HEK293 (cell line): Measurements from ENCODE around the gene ACTR6.

Experiments
- GLIS2 ChIP-seq: fragments of 450-650 bp; formaldehyde crosslinking; IDR thresholded peaks from 2 replicates; pipeline ENCODE4 v1.5.1; 2016; ENCODE audit warnings: missing biosample characterization, missing genetic modification characterization
- HOXD13 ChIP-seq: sonication (generic); formaldehyde crosslinking; IDR thresholded peaks from 2 replicates; pipeline ENCODE4 v1.8.0; 2022; ENCODE audit warnings: missing genetic modification reagents, borderline replicate concordance
- MYNN ChIP-seq: fragments of 450-650 bp; formaldehyde crosslinking; IDR thresholded peaks from 2 replicates; pipeline ENCODE4 v1.5.1; 2016; ENCODE audit warnings: missing biosample characterization, missing genetic modification characterization, borderline replicate concordance
- OSR2 ChIP-seq: fragments of 450-650 bp; formaldehyde crosslinking; IDR thresholded peaks from 2 replicates; pipeline ENCODE4 v1.5.1; 2016; ENCODE audit warnings: missing biosample characterization, missing genetic modification characterization
- PATZ1 ChIP-seq: fragments of 450-650 bp; formaldehyde crosslinking; IDR thresholded peaks from 2 replicates; pipeline ENCODE4 v1.5.1; 2016; ENCODE audit warnings: missing biosample characterization, missing genetic modification characterization
- PRDM4 ChIP-seq: fragments of 450-650 bp; formaldehyde crosslinking; IDR thresholded peaks from 2 replicates; pipeline ENCODE4 v1.5.1; 2017; ENCODE audit warnings: missing biosample characterization, missing genetic modification characterization
- REST ChIP-seq: fragments of 450-650 bp; formaldehyde crosslinking; IDR thresholded peaks from 2 replicates; pipeline ENCODE4 v1.5.1; 2016; ENCODE audit warnings: missing biosample characterization, missing genetic modification characterization
- SCRT2 ChIP-seq: fragments of 450-650 bp; formaldehyde crosslinking; IDR thresholded peaks from 2 replicates; pipeline ENCODE4 v1.5.1; 2016; ENCODE audit warnings: missing biosample characterization, missing genetic modification characterization
- ZBTB10 ChIP-seq: fragments of 450-650 bp; formaldehyde crosslinking; IDR thresholded peaks from 2 replicates; pipeline ENCODE4 v1.5.1; 2016; ENCODE audit warnings: missing biosample characterization, missing genetic modification characterization
- ZIC2 ChIP-seq: fragments of 450-650 bp; formaldehyde crosslinking; IDR thresholded peaks from 2 replicates; pipeline ENCODE4 v1.5.1; 2016; ENCODE audit warnings: missing biosample characterization, missing genetic modification characterization
- ZNF112 ChIP-seq: fragments of 450-650 bp; formaldehyde crosslinking; IDR thresholded peaks from 2 replicates; pipeline ENCODE4 v1.5.0; 2017; ENCODE audit warnings: missing biosample characterization, missing genetic modification characterization
- ZNF157 ChIP-seq: fragments of 450-650 bp; formaldehyde crosslinking; IDR thresholded peaks from 2 replicates; pipeline ENCODE4 v1.5.1; 2016; ENCODE audit warnings: missing biosample characterization, missing genetic modification characterization
- ZNF248 ChIP-seq: fragments of 450-650 bp; formaldehyde crosslinking; IDR thresholded peaks from 2 replicates; pipeline ENCODE4 v1.5.1; 2017; ENCODE audit warnings: missing biosample characterization, missing genetic modification characterization
- ZNF274 ChIP-seq, 2 experiments: fragments of 200-500 bp in 1 of 2; fragments of 450-650 bp in 1 of 2; sonication (Bioruptor generic) in 1 of 2; formaldehyde crosslinking in 1 of 2; IDR thresholded peaks; 2 replicates each; pipeline versions ENCODE4 v1.5.1 to v1.6.1; 2014 to 2016; ENCODE audit warnings: borderline replicate concordance in 1 of 2, inconsistent platforms in 1 of 2, low read length in 1 of 2, missing biosample characterization in 1 of 2, missing genetic modification characterization in 1 of 2
- ZNF37A ChIP-seq: fragments of 450-650 bp; IDR thresholded peaks from 2 replicates; pipeline ENCODE4 v1.5.1; 2018; ENCODE audit warnings: missing biosample characterization, missing genetic modification characterization
- ZNF394 ChIP-seq: fragments of 450-650 bp; formaldehyde crosslinking; IDR thresholded peaks from 2 replicates; pipeline ENCODE4 v1.5.1; 2016; ENCODE audit warnings: missing biosample characterization, missing genetic modification characterization, mild to moderate bottlenecking, moderate library complexity, borderline replicate concordance
- ZNF423 ChIP-seq: fragments of 450-650 bp; formaldehyde crosslinking; IDR thresholded peaks from 2 replicates; pipeline ENCODE4 v1.5.1; 2016; ENCODE audit warnings: missing biosample characterization, missing genetic modification characterization
- ZNF510 ChIP-seq: fragments of 450-650 bp; formaldehyde crosslinking; IDR thresholded peaks from 2 replicates; pipeline ENCODE4 v1.5.1; 2018; ENCODE audit warnings: mild to moderate bottlenecking, missing genetic modification characterization, missing biosample characterization; ENCODE audit not compliant: insufficient replicate concordance
- ZNF549 ChIP-seq: fragments of 450-650 bp; IDR thresholded peaks from 2 replicates; pipeline ENCODE4 v1.5.1; 2018; ENCODE audit warnings: missing biosample characterization, missing genetic modification characterization, mild to moderate bottlenecking, inconsistent platforms, moderate library complexity
- ZNF571 ChIP-seq: fragments of 450-650 bp; formaldehyde crosslinking; IDR thresholded peaks from 2 replicates; pipeline ENCODE4 v1.5.0; 2017; ENCODE audit warnings: missing biosample characterization, missing genetic modification characterization
- ZNF610 ChIP-seq: fragments of 450-650 bp; formaldehyde crosslinking; IDR thresholded peaks from 2 replicates; pipeline ENCODE4 v1.5.1; 2016; ENCODE audit warnings: missing biosample characterization, missing genetic modification characterization, borderline replicate concordance
- ZNF843 ChIP-seq: fragments of 450-650 bp; formaldehyde crosslinking; IDR thresholded peaks from 2 replicates; pipeline ENCODE4 v1.5.1; 2016; ENCODE audit warnings: missing biosample characterization, missing genetic modification characterization
- ZSCAN5A ChIP-seq: fragments of 450-650 bp; formaldehyde crosslinking; IDR thresholded peaks from 2 replicates; pipeline ENCODE4 v1.5.1; 2016; ENCODE audit warnings: missing biosample characterization, missing genetic modification characterization

Gene ACTR6

GRCh38 chr12:100156731-100157426 is 43.7 kb upstream of the ACTR6 start (continued):
- TF ChIP-seq ZBTB10 (tag by site-specific recombination) (no peak), ZNF112 (tag by site-specific recombination) (no peak), GLIS2 (tag by site-specific recombination) (peak; percentile 21; the same call in 1 of the 2 replicates), ZNF274 (IDR thresholded peaks at IDR 0.05; ENCODE audit: low read length) (no peak), ZNF274 (tag by site-specific recombination; IDR thresholded peaks at IDR 0.05; ENCODE audit: borderline replicate concordance) (no peak), PRDM4 (tag by site-specific recombination) (no peak), ZNF549 (tag by site-specific recombination) (no peak), ZSCAN5A (tag by site-specific recombination) (no peak), HOXD13 (CRISPR knock-in tag) (no peak), SCRT2 (tag by site-specific recombination) (peak; percentile 95), ZNF248 (tag by site-specific recombination) (no peak), OSR2 (tag by site-specific recombination) (peak; percentile 82), PATZ1 (tag by site-specific recombination) (0 out of 2 replicates have a peak, but pooled peaks have one; percentile 27), MYNN (tag by site-specific recombination) (no peak), ZIC2 (peak; percentile 99), REST (no peak), ZNF157 (tag by site-specific recombination) (no peak), ZNF37A (tag by site-specific recombination) (no peak), ZNF510 (tag by site-specific recombination) (no peak), ZNF571 (no peak), ZNF843 (tag by site-specific recombination) (no peak), ZNF423 (0 out of 2 replicates have a peak, but pooled peaks have one; percentile 51), ZNF394 (no peak), ZNF610 (no peak)
- TF ChIP-seq, all 188 proteins: peak for 9
